ENCODE data around the gene ARID4B.
"Not testable (repeated sequence)": the region's sequence is repeated elsewhere in the genome, so short reads cannot be mapped to it uniquely, and the experiment has no call there.

ARID4B gene

GRCh38 chr1:235313262-235313661 is 14.7 kb downstream of the ARID4B start:
- H3K4me2 ChIP-seq = no peak overlapping the region
- H3K27ac ChIP-seq = no peak overlapping the region
- H3K27me3 ChIP-seq = no peaks in the 10 kb centered on the region
- H3K4me1 ChIP-seq = peaks cover 0 to 49% (median 13%) of the 10 kb centered on the region in 10 experiments; a peak in 17 of 20 replicates
- peaks cover 70 to 85% (median 83%) of the 10 kb centered on the region in 11 experiments for H4K20me1 ChIP-seq
- TF ChIP-seq Cebpa-rat (IDR thresholded peaks at IDR 0.05) = no peak
- H3K9me3 ChIP-seq (replicated peaks in 1 of 11) = peaks cover 0 to 22% (median 12%) of the 10 kb centered on the region in 11 experiments; a peak in 18 of 22 replicates
- H3K36me3 ChIP-seq = peaks cover 18 to 65% (median 51%) of the 10 kb centered on the region in 11 experiments
- 0 out of 22 replicates have a peak overlapping the region, but pooled peaks of 1 of the 11 experiments have one; percentile 17 for H3K9ac ChIP-seq
- no peak overlapping the region for H3K4me3 ChIP-seq

- H3K27ac ChIP-seq = not testable (repeated sequence)
These were observed 18.8 kb downstream of the ARID4B start for GRCh38 chr1:235309206-235309605.

GRCh38 chr1:235307158-235308124 is 20.5 kb downstream of the ARID4B start:
- peaks cover 16 to 53% (median 38%) of the 10 kb centered on the region in 11 experiments for H3K36me3 ChIP-seq
- H3K27me3 ChIP-seq = no peaks in the 10 kb centered on the region
- no peak overlapping the region for H3K4me2 ChIP-seq
- no peak overlapping the region for H3K9ac ChIP-seq
- no peak overlapping the region for H3K27ac ChIP-seq
- H3K9me3 ChIP-seq (replicated peaks in 1 of 11) = peaks cover 0 to 28% (median 12%) of the 10 kb centered on the region in 11 experiments; a peak in 18 of 22 replicates
- peaks cover 21 to 41% (median 27%) of the 10 kb centered on the region in 10 experiments for H3K4me1 ChIP-seq
- H4K20me1 ChIP-seq = peaks cover 66 to 85% (median 83%) of the 10 kb centered on the region in 11 experiments
- no peak overlapping the region for H3K4me3 ChIP-seq
- no peak for TF ChIP-seq Cebpa-rat (IDR thresholded peaks at IDR 0.05)

More at GRCh38 chr1:235309206-235309605, 18.8 kb downstream of the ARID4B start:
- peaks cover 66 to 85% (median 83%) of the 10 kb centered on the region in 11 experiments for H4K20me1 ChIP-seq
- H3K4me1 ChIP-seq = peaks cover 21 to 48% (median 27%) of the 10 kb centered on the region in 10 experiments
- not testable (repeated sequence) for H3K4me2 ChIP-seq, H3K9ac ChIP-seq, H3K4me3 ChIP-seq, H3K27me3 ChIP-seq
- H3K9me3 ChIP-seq (replicated peaks in 1 of 11) = peaks cover 0 to 24% (median 12%) of the 10 kb centered on the region in 11 experiments; a peak in 18 of 22 replicates
- peaks cover 16 to 52% (median 40%) of the 10 kb centered on the region in 11 experiments for H3K36me3 ChIP-seq

GRCh38 chr1:235304549-235305451 is 23.2 kb downstream of the ARID4B start:
- no peak overlapping the region for H3K4me3 ChIP-seq
- peak overlapping the region in 6 of 11 experiments; percentile 3 to 62 (median 45); a peak in 8 of 22 replicates for H3K27ac ChIP-seq
- no peaks in the 10 kb centered on the region for H3K27me3 ChIP-seq
- peaks cover 0 to 16% (median 3%) of the 10 kb centered on the region in 11 experiments; a peak in 8 of 22 replicates for H3K9me3 ChIP-seq (replicated peaks in 1 of 11)
- H3K4me1 ChIP-seq = peaks cover 14 to 48% (median 23%) of the 10 kb centered on the region in 10 experiments
- TF ChIP-seq Cebpa-rat (IDR thresholded peaks at IDR 0.05) = no peak
- H4K20me1 ChIP-seq = peaks cover 69 to 82% (median 81%) of the 10 kb centered on the region in 11 experiments
- H3K36me3 ChIP-seq = peaks cover 0 to 41% (median 22%) of the 10 kb centered on the region in 11 experiments; a peak in 17 of 22 replicates
- peak overlapping the region in 7 of 11 experiments; percentile 15 to 42 (median 28); a peak in 7 of 22 replicates for H3K9ac ChIP-seq
- H3K4me2 ChIP-seq = peak overlapping the region; percentile 35 to 71 (median 46)

GRCh38 chr1:235302143-235302542 is 25.8 kb downstream of the ARID4B start:
- H3K4me1 ChIP-seq = peaks cover 14 to 53% (median 26%) of the 10 kb centered on the region in 10 experiments
- TF ChIP-seq Cebpa-rat (IDR thresholded peaks at IDR 0.05) = no peak
- no peak overlapping the region for H3K4me2 ChIP-seq
- no peak overlapping the region for H3K4me3 ChIP-seq
- peaks cover 0 to 54% (median 33%) of the 10 kb centered on the region in 11 experiments; a peak in 19 of 22 replicates for H3K36me3 ChIP-seq
- H3K9ac ChIP-seq = no peak overlapping the region
- no peaks in the 10 kb centered on the region for H3K27me3 ChIP-seq
- peaks cover 71 to 96% (median 88%) of the 10 kb centered on the region in 11 experiments for H4K20me1 ChIP-seq
- H3K27ac ChIP-seq = no peak overlapping the region
- H3K9me3 ChIP-seq (replicated peaks in 1 of 11) = peaks cover 4 to 39% (median 21%) of the 10 kb centered on the region in 11 experiments; a peak in 21 of 22 replicates

GRCh38 chr1:235299169-235299858 is 28.7 kb downstream of the ARID4B start:
- H3K9ac ChIP-seq = no peak overlapping the region
- H3K4me1 ChIP-seq = peaks cover 0 to 33% (median 7%) of the 10 kb centered on the region in 10 experiments; a peak in 9 of 20 replicates
- H3K4me2 ChIP-seq = no peak overlapping the region
- peaks cover 12 to 56% (median 32%) of the 10 kb centered on the region in 11 experiments for H3K9me3 ChIP-seq (replicated peaks in 1 of 11)
- H3K27ac ChIP-seq = no peak overlapping the region
- no peak for TF ChIP-seq Cebpa-rat (IDR thresholded peaks at IDR 0.05)
- H3K4me3 ChIP-seq = no peak overlapping the region
- H3K36me3 ChIP-seq = peaks cover 0 to 65% (median 38%) of the 10 kb centered on the region in 11 experiments; a peak in 19 of 22 replicates
- peaks cover 62 to 94% (median 82%) of the 10 kb centered on the region in 11 experiments for H4K20me1 ChIP-seq
- H3K27me3 ChIP-seq = no peaks in the 10 kb centered on the region

- Histone ChIP-seq H3K4me1 (peaks cover 0 to 30% (median 7%) of the 10 kb centered on the region in 10 experiments; a peak in 9 of 20 replicates), H4K20me1 (peaks cover 63 to 94% (median 82%) of the 10 kb centered on the region in 11 experiments), H3K4me3 (no peak overlapping the region), H3K9ac (no peak overlapping the region), H3K36me3 (peaks cover 0 to 59% (median 33%) of the 10 kb centered on the region in 11 experiments; a peak in 18 of 22 replicates), H3K4me2 (no peak overlapping the region), H3K27me3 (no peaks in the 10 kb centered on the region), H3K27ac (no peak overlapping the region), H3K9me3 (replicated peaks in 1 of 11) (peaks cover 12 to 56% (median 32%) of the 10 kb centered on the region in 11 experiments)
- no peak for TF ChIP-seq Cebpa-rat (IDR thresholded peaks at IDR 0.05)
These were observed 29.2 kb downstream of the ARID4B start for GRCh38 chr1:235298758-235299157.
